HCT116 (cell line): Measurements from ENCODE around the gene CMIP. TPM values are rescaled to one million over a fixed set of nuclear protein-coding genes. Genes with fewer than 3 reads are reported as not detected.

Experiments
- ATAC-seq: fragments of 200-7000 bp; cut with Tn5 transposase; 2 replicates; pipeline ENCODE4 v1.9.1; 2020; ENCODE audit warnings: mild to moderate bottlenecking, moderate library complexity
- BruUV-seq: library from RNA; stranded (reverse); fragments of 400-500 nt; replicated peaks from 2 replicates; lab custom pipeline; 2021; lab: Mats Ljungman, UMichigan
- CTCF ChIA-PET: fragments of 300-600 bp; sonication (Branson Sonifier 250); formaldehyde crosslinking; loops from one replicate; lab custom pipeline; 2021; ENCODE audit warnings: antibody characterized with exemption; lab: Charles Lee
- POLR2A ChIA-PET: fragments of 300-600, 350-600 bp; sonication (Branson Sonifier 250); formaldehyde crosslinking; loops from one replicate; lab custom pipeline; 2021; ENCODE audit warnings: antibody characterized with exemption; lab: Charles Lee
- RAD21 ChIA-PET, 2 experiments: fragments of 300-600 bp; sonication (Branson Sonifier 250); formaldehyde crosslinking; loops; one replicate each; lab custom pipeline; 2023; ENCODE audit warnings: low total read pairs in 2 of 2; ENCODE audit not compliant: uncharacterized antibody in 2 of 2, unreplicated experiment in 2 of 2, low non-redundant PET in 1 of 2; lab: Charles Lee
- DNase-seq: peaks from one replicate; pipeline ENCODE4 v3.0.0-alpha.2; 2010; ENCODE audit warnings: low read depth, low spot score
- H2AFZ ChIP-seq: fragments of 200-600 bp; shearing (Covaris generic), sonication (generic); 2 replicates; pipeline ENCODE4 v1.6.1; 2017; ENCODE audit warnings: low read depth, mixed run types, mixed read lengths, antibody characterized with exemption, low read length; ENCODE audit not compliant: poor library complexity, severe bottlenecking
- H3K27ac ChIP-seq: 2 replicates; pipeline ENCODE4 v1.5.1; 2012; ENCODE audit warnings: low read depth, low read length
- H3K27me3 ChIP-seq: fragments of 200-600 bp; sonication (generic); 2 replicates; pipeline ENCODE4 v1.6.1; 2016; ENCODE audit warnings: mixed run types, low read length, mixed read lengths; ENCODE audit not compliant: insufficient read depth
- H3K36me3 ChIP-seq, 2 experiments: fragments of 200-500 bp in 1 of 2; fragments of 200-600 bp in 1 of 2; sonication (Bioruptor generic) in 1 of 2; sonication (generic) in 1 of 2; 2 replicates each; pipeline versions ENCODE4 v1.5.1 to v1.6.1; 2014 to 2016; ENCODE audit warnings: low read length in 2 of 2, inconsistent platforms in 1 of 2, mixed read lengths in 1 of 2, mixed run types in 1 of 2; ENCODE audit not compliant: insufficient read depth in 2 of 2, control insufficient read depth in 1 of 2
- H3K4me1 ChIP-seq, 2 experiments: fragments of 200-600 bp in 1 of 2; sonication (generic) in 1 of 2; 2 replicates each; pipeline versions ENCODE4 v1.5.1 to v1.6.1; 2012 to 2017; ENCODE audit warnings: low read length in 2 of 2, inconsistent platforms in 1 of 2, mild to moderate bottlenecking in 1 of 2, mixed read lengths in 1 of 2, mixed run types in 1 of 2, moderate library complexity in 1 of 2; ENCODE audit not compliant: insufficient read depth in 2 of 2, control insufficient read depth in 1 of 2
- H3K4me2 ChIP-seq: fragments of 200-600 bp; sonication (generic); 2 replicates; pipeline ENCODE4 v1.6.1; 2017; ENCODE audit warnings: mixed run types, low read length, mixed read lengths
- H3K4me3 ChIP-seq, 2 experiments: fragments of 200-600 bp in 1 of 2; sonication (generic) in 1 of 2; replicated peaks in 1 of 2; 2 replicates each; pipeline ENCODE4 v1.5.1; 2011 to 2016; ENCODE audit warnings: low read length in 2 of 2, control low read depth in 1 of 2, low read depth in 1 of 2, mild to moderate bottlenecking in 1 of 2, mixed read lengths in 1 of 2, mixed run types in 1 of 2
- H3K79me2 ChIP-seq: fragments of 200-600 bp; sonication (generic); 2 replicates; pipeline ENCODE4 v1.6.1; 2017; ENCODE audit warnings: mild to moderate bottlenecking, mixed run types, low read length, moderate library complexity, mixed read lengths; ENCODE audit not compliant: insufficient read depth
- H3K9ac ChIP-seq: fragments of 200-600 bp; sonication (generic); 2 replicates; pipeline ENCODE4 v1.6.1; 2016; ENCODE audit warnings: low read length, mixed read lengths
- H3K9me2 ChIP-seq: fragments of 200-600 bp; sonication (generic), shearing (Covaris generic); 2 replicates; pipeline ENCODE4 v1.6.1; 2017; ENCODE audit warnings: mixed run types, mild to moderate bottlenecking, moderate library complexity; ENCODE audit not compliant: insufficient read depth
- H3K9me3 ChIP-seq, 2 experiments: fragments of 200-500 bp in 1 of 2; fragments of 200-600 bp in 1 of 2; sonication (Bioruptor generic) in 1 of 2; sonication (generic) in 1 of 2; 2 replicates each; pipeline ENCODE4 v1.6.1; 2014 to 2017; ENCODE audit warnings: low read length in 2 of 2, mixed read lengths in 2 of 2, inconsistent platforms in 1 of 2, low read depth in 1 of 2, mild to moderate bottlenecking in 1 of 2, mixed run types in 1 of 2, moderate library complexity in 1 of 2; ENCODE audit not compliant: control insufficient read depth in 1 of 2, insufficient read depth in 1 of 2
- H4K20me1 ChIP-seq: fragments of 200-600 bp; sonication (generic), shearing (Covaris generic); 2 replicates; pipeline ENCODE4 v1.6.1; 2017; ENCODE audit warnings: mixed run types, mild to moderate bottlenecking, moderate library complexity; ENCODE audit not compliant: insufficient read depth
- CEBPB ChIP-seq: IDR thresholded peaks from 2 replicates; pipeline ENCODE4 v1.6.1; 2012; ENCODE audit warnings: low read depth
- ELF1 ChIP-seq: IDR thresholded peaks from 2 replicates; pipeline ENCODE4 v1.6.1; 2012; ENCODE audit warnings: low read depth, borderline replicate concordance
- EZH2phosphoT487 ChIP-seq: fragments of 200-600 bp; IDR thresholded peaks from 2 replicates; pipeline ENCODE4 v1.6.1; 2018; ENCODE audit warnings: antibody characterized with exemption, borderline replicate concordance
- POLR2AphosphoS5 ChIP-seq: IDR thresholded peaks from 2 replicates; pipeline ENCODE4 v1.6.1; 2011; ENCODE audit warnings: mild to moderate bottlenecking, low read depth, low read length, moderate library complexity
- SP1 ChIP-seq: IDR thresholded peaks from 2 replicates; pipeline ENCODE4 v1.6.1; 2012; ENCODE audit warnings: low read depth
- TCF7L2 ChIP-seq: IDR thresholded peaks from 2 replicates; pipeline ENCODE4 v1.7.0; 2011; ENCODE audit warnings: borderline replicate concordance, inconsistent platforms; ENCODE audit not compliant: insufficient read depth, insufficient read length; ENCODE audit errors: extremely low read depth
- ZFX ChIP-seq: fragments of 450-650 bp; IDR thresholded peaks from 2 replicates; pipeline ENCODE4 v1.6.1; 2017
- intact Hi-C: fragments of 100-400 bp; cut with micrococcal nuclease; formaldehyde crosslinking; loops from 2 replicates; pipeline ENCODE4 v1.10.0; 2022
- total RNA-seq: library from RNA; stranded (reverse); gene quantifications from one replicate; pipeline ENCODE4 v1.2.1, GENCODE V29; 2021; ENCODE audit not compliant: unreplicated experiment

Gene CMIP
- total RNA-seq, 1 experiment from 2014 or later, result 64.6 TPM

DNA sequence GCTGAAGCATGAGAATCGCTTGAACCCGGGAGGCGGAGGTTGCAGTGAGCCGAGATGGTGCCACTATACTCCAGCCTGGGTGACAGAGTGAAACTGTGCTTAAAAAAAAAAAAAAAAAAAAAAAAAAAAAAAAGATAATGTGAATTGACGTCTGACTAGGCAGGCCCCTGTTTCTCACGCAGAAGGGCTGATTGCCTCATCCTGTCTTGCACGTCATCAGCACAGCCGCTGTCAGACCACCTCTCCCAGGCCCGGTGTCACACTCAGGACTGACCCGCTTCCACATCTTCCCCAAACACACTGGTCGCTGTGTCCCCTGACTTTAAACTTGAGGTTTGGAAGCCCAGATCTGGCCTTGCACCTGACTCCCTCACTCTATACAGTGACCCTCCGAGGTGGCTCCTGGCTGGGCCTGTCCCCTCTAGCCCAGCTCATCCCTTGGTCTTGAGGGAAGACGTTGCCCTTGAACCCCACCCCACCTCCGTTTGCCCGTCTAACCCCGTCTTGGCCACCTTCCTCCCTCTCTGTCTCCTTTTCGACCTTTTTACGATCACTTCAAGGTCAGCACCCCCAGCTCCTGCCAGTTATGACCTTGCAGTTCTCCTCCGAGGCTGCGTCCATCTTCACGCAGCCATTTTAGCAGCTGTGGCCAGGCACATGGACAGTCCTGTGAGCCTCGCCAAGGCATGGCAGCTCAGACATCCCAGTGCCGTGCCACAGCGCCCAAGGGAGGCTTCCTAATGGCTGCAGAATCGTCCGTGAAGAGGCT, 184.6 kb downstream of the CMIP start (continued):
- TF ChIP-seq EZH2phosphoT487 (no peak), CEBPB (no peak)

DNA sequence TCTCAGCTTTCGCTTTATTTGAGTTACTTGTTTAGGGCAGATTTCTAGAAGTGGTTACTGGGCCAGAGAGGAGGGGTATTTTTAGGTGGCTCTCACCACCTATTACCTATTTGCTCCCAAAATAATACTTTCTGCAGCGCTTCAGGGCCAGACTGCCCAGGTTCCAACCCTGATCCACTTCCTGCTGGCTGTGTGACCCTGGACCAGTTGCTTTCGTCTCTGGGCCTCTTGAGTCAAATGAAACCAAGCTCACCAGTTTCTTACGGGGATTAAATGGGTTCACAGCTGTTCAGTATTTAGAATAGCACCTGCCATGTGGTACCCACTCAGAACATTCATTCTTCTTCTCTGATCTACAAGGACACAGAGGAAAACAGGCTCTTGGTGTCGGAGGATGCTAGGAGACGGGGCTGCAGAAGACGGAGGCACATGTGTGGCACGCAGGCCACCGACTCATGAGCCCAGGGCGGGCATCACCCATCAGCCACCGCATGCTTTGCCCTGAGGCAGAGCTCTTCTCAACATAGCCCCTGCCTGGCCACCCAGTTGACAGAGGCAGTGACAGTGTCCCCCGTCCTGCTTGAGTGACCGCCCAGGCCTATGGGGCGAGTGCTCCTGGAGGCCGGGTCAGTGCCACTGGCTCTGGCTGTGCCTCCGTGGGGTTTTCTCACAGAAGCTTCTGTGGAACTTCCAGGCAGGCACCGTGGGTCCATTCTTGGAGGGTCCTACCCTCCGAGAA, 185.5 kb downstream of the CMIP start:
- no peak overlapping the region for H3K4me2 ChIP-seq
- H3K9me2 ChIP-seq, result no peaks in the 10 kb centered on the region
- H3K36me3 ChIP-seq, result no peaks in the 10 kb centered on the region
- DNase-seq (no peak), ATAC-seq (no peak)
- no peak for TF ChIP-seq ELF1
- no peak for TF ChIP-seq ZFX
- TF ChIP-seq SP1, result no peak
- no peak for TF ChIP-seq TCF7L2
- no peak for TF ChIP-seq EZH2phosphoT487
- no peak for TF ChIP-seq POLR2AphosphoS5
- intact Hi-C loops, result loop anchor here (10.0 kb wide), 1 partner anchor 245 kb away; no protein-coding TSS in a partner anchor
- CTCF ChIA-PET, result interaction anchor here (0.9 kb wide), 1 partner anchor 9 kb away, joined by 3 read pairs; no protein-coding TSS in a partner anchor
- no peak overlapping the region for H3K9ac ChIP-seq
- POLR2A ChIA-PET, result no interaction called here
- H3K79me2 ChIP-seq, result peaks cover 42% of the 10 kb centered on the region
- peaks cover 5% of the 10 kb centered on the region; the same call in 1 of the 2 replicates for H4K20me1 ChIP-seq
- peaks cover 32 to 68% of the 10 kb centered on the region in 2 experiments for H3K4me1 ChIP-seq
- H3K27ac ChIP-seq, result no peak overlapping the region
- no peak overlapping the region for H2AFZ ChIP-seq
- no peaks in the 10 kb centered on the region for H3K27me3 ChIP-seq
- no peak overlapping the region for H3K4me3 ChIP-seq
- BruUV-seq, result no TSS peak
- RAD21 ChIA-PET, result no interaction called here
- H3K9me3 ChIP-seq, result no peaks in the 10 kb centered on the region
